GM10266 (cell line): Measurements from ENCODE around the gene DNAJC4.
A peak's percentile ranks its signal among the peaks of the same experiment; 100 is the strongest.

Experiments used
- DNase-seq: peaks from one replicate; pipeline ENCODE4 v3.0.0; 2012; ENCODE audit errors: extremely low spot score
- TF ChIP-seq, protein P1 (sequence below): IDR thresholded peaks from 2 replicates; pipeline ENCODE4 v1.5.1; 2012; ENCODE audit warnings: mild to moderate bottlenecking, low read depth; ENCODE audit not compliant: control insufficient read depth, insufficient read depth; ENCODE audit errors: missing control alignments

The DNAJC4 gene

DNA sequence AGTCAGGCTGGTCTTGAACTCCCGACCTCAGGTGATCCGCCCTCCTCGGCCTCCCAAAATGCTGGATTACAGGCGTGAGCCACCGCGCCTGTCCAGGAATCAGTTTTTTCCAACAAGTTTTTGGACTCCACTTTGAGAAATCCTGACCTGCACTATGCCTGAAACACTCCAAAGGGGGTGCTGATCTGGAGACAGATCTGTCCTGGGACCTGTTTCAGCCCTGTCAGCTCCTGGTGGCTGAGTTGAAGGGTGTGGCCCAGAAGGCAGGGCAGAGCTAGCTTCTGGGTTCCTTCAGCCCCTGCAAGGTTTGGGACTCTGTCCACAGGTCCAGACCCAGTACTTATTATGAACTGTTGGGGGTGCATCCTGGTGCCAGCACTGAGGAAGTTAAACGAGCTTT lies 1.2 kb downstream of the DNAJC4 start:
- TF ChIP-seq, protein P1, sequence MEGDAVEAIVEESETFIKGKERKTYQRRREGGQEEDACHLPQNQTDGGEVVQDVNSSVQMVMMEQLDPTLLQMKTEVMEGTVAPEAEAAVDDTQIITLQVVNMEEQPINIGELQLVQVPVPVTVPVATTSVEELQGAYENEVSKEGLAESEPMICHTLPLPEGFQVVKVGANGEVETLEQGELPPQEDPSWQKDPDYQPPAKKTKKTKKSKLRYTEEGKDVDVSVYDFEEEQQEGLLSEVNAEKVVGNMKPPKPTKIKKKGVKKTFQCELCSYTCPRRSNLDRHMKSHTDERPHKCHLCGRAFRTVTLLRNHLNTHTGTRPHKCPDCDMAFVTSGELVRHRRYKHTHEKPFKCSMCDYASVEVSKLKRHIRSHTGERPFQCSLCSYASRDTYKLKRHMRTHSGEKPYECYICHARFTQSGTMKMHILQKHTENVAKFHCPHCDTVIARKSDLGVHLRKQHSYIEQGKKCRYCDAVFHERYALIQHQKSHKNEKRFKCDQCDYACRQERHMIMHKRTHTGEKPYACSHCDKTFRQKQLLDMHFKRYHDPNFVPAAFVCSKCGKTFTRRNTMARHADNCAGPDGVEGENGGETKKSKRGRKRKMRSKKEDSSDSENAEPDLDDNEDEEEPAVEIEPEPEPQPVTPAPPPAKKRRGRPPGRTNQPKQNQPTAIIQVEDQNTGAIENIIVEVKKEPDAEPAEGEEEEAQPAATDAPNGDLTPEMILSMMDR, result no peak
- DNase-seq, result no peak

DNA sequence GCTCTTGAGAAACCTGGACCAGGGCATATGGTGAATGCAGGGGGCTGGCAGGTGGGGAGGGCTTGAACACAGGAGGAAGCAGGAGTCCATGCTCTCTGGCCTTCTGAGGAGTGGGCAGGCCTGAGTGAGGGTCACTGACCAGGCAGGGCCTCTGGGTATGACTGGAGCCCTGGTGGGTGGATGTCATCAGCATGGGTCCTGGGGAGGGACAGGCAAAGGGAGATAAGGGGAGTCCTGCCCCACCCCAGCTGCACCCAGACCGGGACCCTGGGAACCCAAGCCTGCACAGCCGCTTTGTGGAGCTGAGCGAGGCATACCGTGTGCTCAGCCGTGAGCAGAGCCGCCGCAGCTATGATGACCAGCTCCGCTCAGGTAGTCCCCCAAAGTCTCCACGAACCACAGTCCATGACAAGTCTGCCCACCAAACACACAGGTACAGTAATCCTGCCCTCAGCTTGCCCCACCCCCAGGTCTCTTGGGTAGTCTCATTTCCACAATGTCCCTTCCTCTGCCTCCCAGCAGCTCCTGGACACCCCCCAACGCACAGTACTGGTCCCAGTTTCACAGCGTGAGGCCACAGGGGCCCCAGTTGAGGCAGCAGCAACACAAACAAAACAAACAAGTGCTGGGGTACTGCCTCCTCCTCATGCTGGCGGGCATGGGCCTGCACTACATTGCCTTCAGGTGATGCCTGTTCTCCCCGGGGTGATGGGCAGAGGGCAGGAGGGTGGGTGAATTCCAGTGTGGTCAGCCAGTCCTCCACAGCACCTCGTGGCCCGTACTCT lies 2.0 kb downstream of the DNAJC4 start:
- DNase-seq, result no peak
- TF ChIP-seq, protein P1, result no peak

GRCh38 chr11:64232967-64233315 lies 2.6 kb downstream of the DNAJC4 start:
- DNase-seq, result no peak
- TF ChIP-seq, protein P1, result no peak

DNA sequence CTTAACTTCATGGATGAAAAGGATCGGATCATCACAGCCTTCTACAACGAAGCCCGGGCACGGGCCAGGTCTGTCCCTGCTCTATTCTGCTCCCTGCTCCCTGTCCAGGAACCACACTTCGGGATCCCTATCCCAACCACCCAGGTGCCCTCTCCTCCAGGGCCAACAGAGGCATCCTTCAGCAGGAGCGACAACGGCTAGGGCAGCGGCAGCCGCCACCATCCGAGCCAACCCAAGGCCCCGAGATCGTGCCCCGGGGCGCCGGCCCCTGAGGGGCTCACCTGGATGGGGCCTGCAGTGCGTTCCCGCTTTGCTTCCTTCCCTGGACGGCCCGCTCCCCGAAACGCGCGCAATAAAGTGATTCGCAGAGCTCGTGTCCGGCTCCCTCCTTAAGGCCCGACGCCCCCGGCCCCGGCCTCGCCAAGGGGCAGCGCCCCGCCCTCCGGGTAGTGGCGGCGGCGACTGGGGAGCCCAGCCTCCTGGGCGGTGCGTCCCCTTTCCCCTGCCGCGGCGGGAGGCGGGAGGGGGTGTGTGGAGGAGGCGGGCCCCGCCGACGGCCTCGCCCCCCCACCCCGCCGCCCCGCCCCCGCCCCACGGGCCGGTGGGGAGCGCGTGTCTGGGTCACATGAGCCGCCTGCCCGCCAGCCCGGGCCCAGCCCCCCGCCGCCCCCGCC lies 3.7 kb downstream of the DNAJC4 start, which contains the start of gene VEGFB:
VEGFB (plus strand) TSS at position 672 of the 674 bp plus-strand sequence. CDS start 250 bp downstream, outside the sequence.
- DNase-seq, result peak; percentile 92
- TF ChIP-seq, protein P1, result no peak

DNA sequence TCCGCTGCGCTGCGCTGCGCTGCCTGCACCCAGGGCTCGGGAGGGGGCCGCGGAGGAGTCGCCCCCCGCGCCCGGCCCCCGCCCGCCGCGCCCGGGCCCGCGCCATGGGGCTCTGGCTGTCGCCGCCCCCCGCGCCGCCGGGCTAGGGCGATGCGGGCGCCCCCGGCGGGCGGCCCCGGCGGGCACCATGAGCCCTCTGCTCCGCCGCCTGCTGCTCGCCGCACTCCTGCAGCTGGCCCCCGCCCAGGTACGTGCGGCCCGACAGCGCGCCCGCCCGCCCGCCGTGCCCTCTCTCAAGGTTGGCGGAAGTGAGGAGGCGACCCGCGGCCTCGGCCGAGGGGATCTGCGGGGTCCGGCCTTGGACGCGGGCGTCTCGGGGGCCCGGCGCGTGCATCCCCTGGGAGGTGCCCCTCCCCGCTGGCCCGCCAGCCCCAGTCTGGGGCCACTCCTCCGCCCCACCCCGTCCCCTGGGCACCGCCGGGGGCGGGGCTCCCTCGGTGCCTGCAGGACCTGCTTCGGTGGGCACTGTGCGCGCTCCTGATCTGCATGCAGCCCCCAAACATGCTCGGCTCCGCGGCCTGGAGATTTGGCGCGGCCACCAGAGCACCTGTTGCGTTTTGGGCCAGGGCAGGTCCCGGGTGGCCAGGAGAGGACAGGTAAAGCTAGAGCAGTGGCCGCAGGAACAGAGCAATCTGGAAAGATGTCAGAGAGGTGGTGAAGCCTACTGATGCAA lies 4.5 kb downstream of the DNAJC4 start:
- peak; percentile 67 for DNase-seq

DNA sequence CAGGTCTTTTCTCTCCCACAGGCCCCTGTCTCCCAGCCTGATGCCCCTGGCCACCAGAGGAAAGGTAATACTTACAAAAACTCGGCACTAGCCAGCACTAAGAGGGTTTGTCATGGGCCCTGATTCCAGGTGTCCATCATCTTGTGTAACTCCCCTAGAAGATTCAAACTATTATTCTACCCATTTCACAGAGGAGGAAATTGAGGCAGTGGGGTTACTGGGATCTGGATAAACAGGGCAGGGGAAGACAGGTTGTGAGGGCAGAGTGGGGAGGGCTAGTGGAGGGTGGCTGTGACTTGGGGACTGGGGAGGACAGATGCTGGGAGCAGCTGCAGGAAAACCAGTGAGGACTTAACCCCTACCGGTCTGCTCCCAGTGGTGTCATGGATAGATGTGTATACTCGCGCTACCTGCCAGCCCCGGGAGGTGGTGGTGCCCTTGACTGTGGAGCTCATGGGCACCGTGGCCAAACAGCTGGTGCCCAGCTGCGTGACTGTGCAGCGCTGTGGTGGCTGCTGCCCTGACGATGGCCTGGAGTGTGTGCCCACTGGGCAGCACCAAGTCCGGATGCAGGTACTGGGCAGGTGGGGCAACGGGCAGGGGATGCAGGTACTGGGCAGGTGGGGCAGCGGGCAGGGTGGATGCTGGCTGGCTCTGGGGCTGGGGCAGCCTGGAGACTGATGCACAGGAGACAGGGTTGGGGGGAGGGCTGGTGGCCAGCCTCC lies 5.3 kb downstream of the DNAJC4 start:
- TF ChIP-seq, protein P1, result no peak
- no peak for DNase-seq

More for the DNA sequence above, 4.5 kb downstream of the DNAJC4 start:
- TF ChIP-seq, protein P1, result no peak
